ENCODE measurements around the gene C1orf21.
A peak's percentile ranks its signal among the peaks of the same experiment; 100 is the strongest.

Gene C1orf21

GRCh38 chr1:184634296-184634695, 247.5 kb downstream of the C1orf21 start:
- no peak for DNase-seq

GRCh38 chr1:184635347-184635979, 248.6 kb downstream of the C1orf21 start:
- no peak for DNase-seq

GRCh38 chr1:184635980-184636431, 249.2 kb downstream of the C1orf21 start:
- no peak for DNase-seq

- no peak for DNase-seq
These were observed 250.9 kb downstream of the C1orf21 start for GRCh38 chr1:184637664-184638240.

GRCh38 chr1:184639205-184639604, 252.4 kb downstream of the C1orf21 start:
- no peak for DNase-seq

- DNase-seq: no peak
These were observed 253.7 kb downstream of the C1orf21 start for GRCh38 chr1:184640505-184640904.

GRCh38 chr1:184641894-184642293, 255.1 kb downstream of the C1orf21 start:
- no peak for DNase-seq

- no peak for DNase-seq
These were observed 256.8 kb downstream of the C1orf21 start for GRCh38 chr1:184643661-184644060.

GRCh38 chr1:184644771-184645170, 257.9 kb downstream of the C1orf21 start:
- no peak for DNase-seq

GRCh38 chr1:184646178-184646701, 259.4 kb downstream of the C1orf21 start:
- DNase-seq: no peak

- no peak for DNase-seq
These were observed 260.0 kb downstream of the C1orf21 start for GRCh38 chr1:184646824-184647223.

- DNase-seq: no peak
These were observed 260.6 kb downstream of the C1orf21 start for GRCh38 chr1:184647471-184647870.

GRCh38 chr1:184648160-184648855, 261.5 kb downstream of the C1orf21 start:
- DNase-seq: no peak

GRCh38 chr1:184648856-184649201, 262.0 kb downstream of the C1orf21 start:
- no peak for DNase-seq

- no peak for DNase-seq
These were observed 262.6 kb downstream of the C1orf21 start for GRCh38 chr1:184649451-184649888.

GRCh38 chr1:184650177-184650866, 263.5 kb downstream of the C1orf21 start:
- DNase-seq: no peak

GRCh38 chr1:184655185-184655584, 268.4 kb downstream of the C1orf21 start:
- no peak for DNase-seq

- DNase-seq: no peak
These were observed 269.4 kb downstream of the C1orf21 start for GRCh38 chr1:184656221-184656620.

- no peak for DNase-seq
These were observed 271.2 kb downstream of the C1orf21 start for GRCh38 chr1:184658055-184658454.

- DNase-seq: no peak
These were observed 273.8 kb downstream of the C1orf21 start for GRCh38 chr1:184660462-184661191.

- no peak for DNase-seq
These were observed 275.0 kb downstream of the C1orf21 start for GRCh38 chr1:184661801-184662200.

- DNase-seq: peak; percentile 50
These were observed 277.3 kb downstream of the C1orf21 start for GRCh38 chr1:184664042-184664660.

All from hematopoietic multipotent progenitor cell treated with erythropoietin and hydrocortisone succinate and interleukin-3 and kit ligand, for 8 days (in vitro differentiated cells).